ENCODE results near the gene RNF181.
"Not testable (repeated sequence)": the region's sequence is repeated elsewhere in the genome, so short reads cannot be mapped to it uniquely, and the experiment has no call there.

Gene RNF181, protein sequence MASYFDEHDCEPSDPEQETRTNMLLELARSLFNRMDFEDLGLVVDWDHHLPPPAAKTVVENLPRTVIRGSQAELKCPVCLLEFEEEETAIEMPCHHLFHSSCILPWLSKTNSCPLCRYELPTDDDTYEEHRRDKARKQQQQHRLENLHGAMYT

DNA sequence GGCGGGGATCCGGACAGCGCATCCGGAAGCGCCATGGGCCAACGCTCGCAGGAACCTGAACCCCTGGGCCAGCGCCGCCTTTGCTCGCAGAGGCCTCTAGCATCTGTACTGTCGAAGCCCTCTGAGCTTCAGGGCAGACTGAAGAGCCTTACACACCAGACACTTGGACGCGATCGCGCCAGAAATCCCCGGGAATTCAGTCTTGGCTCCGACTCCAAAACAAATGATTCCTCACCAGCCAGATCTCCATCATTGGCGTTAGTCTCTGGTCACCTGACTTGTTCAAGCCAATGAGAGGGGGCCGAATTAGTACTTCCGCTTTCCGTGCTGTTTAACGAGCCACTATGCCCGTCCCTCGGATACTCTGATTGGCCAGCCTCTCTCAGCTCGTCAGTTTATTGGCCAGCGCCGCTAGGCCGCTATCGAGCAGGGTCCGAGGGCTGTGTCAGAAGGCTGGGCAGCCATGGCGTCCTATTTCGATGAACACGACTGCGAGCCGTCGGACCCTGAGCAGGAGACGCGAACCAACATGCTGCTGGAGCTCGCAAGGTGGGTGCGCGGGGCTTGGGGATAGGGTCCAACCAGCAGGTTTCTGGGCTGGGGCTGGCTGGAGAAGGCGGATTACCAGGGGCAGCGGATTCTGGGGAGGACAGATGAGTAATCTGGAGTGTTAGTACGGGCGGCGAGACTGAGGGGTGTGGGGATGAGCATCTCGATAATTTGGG lies at the start of gene RNF181:
TSS of gene RNF181 (plus strand) at position 445 of the 725 bp plus-strand sequence. CDS start at position 464, 19 bp downstream.
- peak; percentile 95 for DNase-seq

DNA sequence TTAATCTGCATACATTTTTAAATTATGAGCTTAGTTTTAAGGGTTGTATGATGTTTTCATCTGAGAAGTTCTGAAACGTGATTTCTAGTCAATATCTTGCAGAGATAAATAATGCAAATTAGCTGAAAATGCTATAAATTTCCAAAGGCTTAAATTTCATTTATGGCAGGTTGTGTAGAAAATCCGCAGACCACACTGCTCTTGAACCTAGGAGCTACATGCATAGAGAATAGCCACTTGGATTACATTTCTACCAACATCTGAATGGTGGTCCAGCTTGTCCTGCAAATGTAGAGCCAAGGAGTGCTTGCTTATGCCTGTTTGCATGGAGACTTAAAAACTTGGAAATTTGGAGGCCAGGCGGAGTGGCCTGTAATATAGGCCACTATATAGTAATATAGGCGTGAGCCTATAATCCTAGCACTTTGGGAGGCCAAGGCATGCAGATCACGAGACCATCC lies 49.7 kb upstream of the RNF181 start:
- no peak for DNase-seq

DNA sequence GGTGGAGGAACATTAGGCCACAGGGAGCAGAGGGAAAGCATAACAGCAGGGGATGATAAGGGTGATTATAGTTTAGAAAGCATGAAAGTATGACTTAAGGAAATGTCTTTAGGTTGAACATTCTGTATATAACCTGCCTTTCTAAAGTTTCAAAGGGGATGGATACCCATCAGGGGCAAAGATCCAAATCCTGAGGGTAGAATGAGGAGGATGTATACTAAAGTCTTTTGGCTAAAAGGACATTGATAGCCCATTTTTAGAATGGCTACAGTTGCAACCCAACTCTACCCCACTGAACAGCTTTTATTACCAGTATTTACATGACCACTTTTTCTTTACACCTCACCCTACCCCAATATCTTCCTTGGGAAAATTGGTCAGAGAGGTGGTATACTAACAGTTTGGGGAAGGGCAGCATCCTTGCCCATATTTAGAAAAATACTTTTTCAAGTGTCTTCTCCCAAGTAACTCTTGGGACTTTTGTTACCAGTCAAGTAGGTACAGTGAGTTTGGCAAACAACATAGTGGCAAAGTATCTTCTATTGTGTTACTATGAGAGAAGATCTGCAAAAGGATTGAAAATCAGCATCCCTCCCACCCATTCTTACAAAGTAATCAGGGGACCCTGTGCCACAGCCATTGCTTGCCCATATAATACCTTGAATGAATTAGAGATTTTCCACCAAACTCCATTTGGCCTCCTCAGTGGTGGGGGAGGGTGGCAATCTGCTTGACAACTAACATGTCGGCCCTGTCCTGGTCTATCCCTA lies 48.3 kb upstream of the RNF181 start:
- no peak for DNase-seq

- DNase-seq, result no peak
Measured at GRCh38 chr2:85547859-85548607, 47.5 kb upstream of the RNF181 start.

GRCh38 chr2:85548608-85548900 lies 47.0 kb upstream of the RNF181 start:
- DNase-seq, result no peak

- no peak for DNase-seq
Measured at GRCh38 chr2:85549095-85549494, 46.5 kb upstream of the RNF181 start.

DNA sequence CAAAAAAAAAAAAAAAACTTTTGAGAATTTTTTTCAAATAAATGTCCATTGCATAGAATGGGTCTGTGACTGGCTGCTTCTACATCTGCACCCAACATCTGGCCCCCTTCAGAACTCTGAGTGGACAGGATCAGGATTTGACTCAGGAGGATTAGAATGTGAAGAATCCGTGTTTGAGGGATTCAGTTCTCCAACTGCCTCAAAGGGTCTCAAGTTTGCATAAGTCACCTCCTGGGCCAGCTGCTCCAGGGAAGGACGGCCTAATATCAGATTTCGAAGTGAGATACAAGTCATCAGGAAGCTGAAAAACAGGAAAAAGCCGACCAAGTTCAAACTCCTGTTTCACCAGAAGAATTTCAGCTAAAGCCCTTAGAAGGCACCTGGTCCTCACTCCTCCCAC lies 45.7 kb upstream of the RNF181 start:
- no peak for DNase-seq

- no peak for DNase-seq
Measured at GRCh38 chr2:85550486-85550885, 45.1 kb upstream of the RNF181 start.

- peak; percentile 85 for DNase-seq
Measured at GRCh38 chr2:85551698-85552678, 43.6 kb upstream of the RNF181 start.

DNA sequence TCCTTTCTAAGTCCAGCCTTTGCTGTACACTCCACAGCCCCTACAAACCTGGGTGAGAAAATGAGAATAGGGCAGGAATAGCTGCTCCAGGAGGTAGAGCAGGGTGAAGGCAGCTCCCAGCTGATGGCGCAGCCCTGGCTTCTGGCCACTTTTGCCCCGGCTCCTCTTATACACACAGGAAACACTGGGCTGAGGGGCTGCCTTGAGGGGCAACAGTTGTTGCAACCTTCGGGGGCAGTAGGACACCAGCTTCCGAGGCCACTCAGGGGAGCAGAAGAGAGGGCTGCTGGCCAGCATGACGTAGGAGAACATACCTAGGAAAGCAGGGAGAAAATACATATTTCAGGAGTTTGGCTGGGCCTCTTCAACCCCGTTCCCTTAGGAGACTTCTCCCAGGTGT lies 42.4 kb upstream of the RNF181 start:
- DNase-seq, result no peak

- no peak for DNase-seq
Measured at GRCh38 chr2:85554980-85555612, 40.4 kb upstream of the RNF181 start.

DNA sequence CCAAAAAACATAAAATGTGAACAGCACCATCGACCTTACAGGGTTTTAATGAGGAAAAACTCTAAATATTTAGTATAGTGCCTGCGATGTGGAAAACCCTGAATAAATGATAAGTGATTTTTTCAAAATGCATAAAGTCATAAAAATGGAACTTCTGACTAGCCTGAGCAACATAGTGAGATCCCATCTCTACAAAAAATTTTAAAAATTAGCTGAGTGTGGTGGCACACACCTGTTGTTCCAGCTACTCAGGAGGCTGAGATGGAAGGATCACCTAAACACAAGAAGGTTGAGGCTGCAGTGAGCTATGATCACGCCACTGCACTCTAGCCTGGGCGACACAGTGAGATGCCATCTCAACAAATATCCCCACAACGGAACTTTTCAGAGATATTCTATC lies 38.4 kb upstream of the RNF181 start:
- no peak for DNase-seq

GRCh38 chr2:85558160-85558559 lies 37.4 kb upstream of the RNF181 start:
- no peak for DNase-seq

GRCh38 chr2:85560403-85560726 lies 35.2 kb upstream of the RNF181 start:
- not testable (repeated sequence) for DNase-seq

- DNase-seq, result no peak
Measured at GRCh38 chr2:85560812-85561279, 34.7 kb upstream of the RNF181 start.

- peak; percentile 96 for DNase-seq
Measured at GRCh38 chr2:85561280-85562212, 34.0 kb upstream of the RNF181 start, which contains the start of gene GGCX. Gene GGCX (minus strand): TSS chr2:85561493. CDS start chr2:85561428, 65 bp downstream.

DNA sequence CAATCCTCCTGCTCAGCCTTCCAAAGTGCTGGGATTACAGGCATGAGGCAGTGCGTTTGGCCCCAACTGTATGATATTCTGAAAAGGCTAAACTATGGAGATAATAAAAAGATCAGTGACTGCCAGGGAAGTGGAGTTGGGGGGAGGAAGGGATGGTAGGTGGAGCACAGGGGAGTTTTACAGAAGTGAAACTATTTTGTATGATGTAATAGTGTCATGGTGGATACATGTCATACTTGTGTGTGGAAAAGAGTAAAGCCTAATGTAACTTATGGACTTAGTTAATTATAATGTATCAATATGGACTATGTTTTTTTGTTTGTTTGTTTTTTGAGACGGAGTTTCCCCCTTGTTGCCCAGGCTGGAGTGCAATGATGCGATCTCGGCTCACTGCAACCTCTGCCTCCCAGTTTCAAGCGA lies 31.4 kb upstream of the RNF181 start:
- DNase-seq, result no peak

- no peak for DNase-seq
Measured at GRCh38 chr2:85566265-85566664, 29.3 kb upstream of the RNF181 start.

GRCh38 chr2:85575739-85576138 lies 19.8 kb upstream of the RNF181 start:
- no peak for DNase-seq

DNA sequence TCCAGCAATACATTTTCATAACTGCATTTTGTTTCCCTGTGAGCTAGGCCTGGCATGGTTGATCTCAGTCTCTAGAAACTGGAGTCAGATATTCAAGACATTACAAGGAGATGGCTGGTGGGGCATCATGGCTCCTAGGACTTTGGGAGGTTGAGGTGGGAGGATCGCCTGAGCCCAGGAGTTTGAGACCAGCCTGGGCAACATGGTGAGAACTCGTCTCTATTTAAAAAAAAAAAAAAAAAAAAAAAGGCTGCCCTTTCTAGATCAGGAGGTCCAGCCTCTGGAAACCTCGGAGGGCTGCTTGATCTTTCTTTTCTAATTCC lies 18.5 kb upstream of the RNF181 start:
- DNase-seq, result no peak
